PC-9 (cell line): Measurements from ENCODE around the gene VEZT. TPM values are rescaled to one million over a fixed set of nuclear protein-coding genes. Genes with fewer than 3 reads are reported as not detected.

Experiments used
- BruUV-seq: library from RNA; stranded (reverse); fragments of 400-500 nt; replicated peaks from 2 replicates; lab custom pipeline; 2021; lab: Mats Ljungman, UMichigan
- CTCF ChIA-PET: fragments of 300-600 bp; sonication (Branson Sonifier 250); formaldehyde crosslinking; loops from one replicate; lab custom pipeline; 2022; ENCODE audit warnings: antibody characterized with exemption; lab: Charles Lee
- POLR2A ChIA-PET: fragments of 300-600 bp; sonication (Branson Sonifier 250); formaldehyde crosslinking; loops from one replicate; lab custom pipeline; 2022; ENCODE audit warnings: antibody characterized with exemption; ENCODE audit not compliant: unreplicated experiment; lab: Charles Lee
- DNase-seq, 2 experiments: peaks; one replicate each; pipeline versions ENCODE4 v3.0.0 to v3.0.0-alpha.2; 2015 to 2022; ENCODE audit warnings: mixed read lengths in 1 of 2
- H2AFZ ChIP-seq: fragments of 200-600 bp; sonication (generic); 2 replicates; pipeline ENCODE4 v1.8.1; 2017; ENCODE audit warnings: antibody characterized with exemption
- H3F3A ChIP-seq: fragments of 200-600 bp; sonication (generic); 2 replicates; pipeline ENCODE4 v1.8.1; 2017; ENCODE audit warnings: antibody characterized with exemption, mild to moderate bottlenecking, low read depth; ENCODE audit not compliant: insufficient read depth
- H3K27ac ChIP-seq: fragments of 200-600 bp; sonication (generic); 2 replicates; pipeline ENCODE4 v1.6.1; 2016; ENCODE audit warnings: mixed run types
- H3K27me3 ChIP-seq: fragments of 200-600 bp; sonication (generic); 2 replicates; pipeline ENCODE4 v1.6.1; 2016; ENCODE audit warnings: low read depth, mixed run types; ENCODE audit not compliant: insufficient read depth
- H3K36me3 ChIP-seq: fragments of 200-600 bp; sonication (generic); 2 replicates; pipeline ENCODE4 v1.6.1; 2016; ENCODE audit warnings: low read depth, mixed run types
- H3K4me1 ChIP-seq: fragments of 200-600 bp; sonication (generic); replicated peaks from 2 replicates; pipeline ENCODE4 v1.6.1; 2016; ENCODE audit warnings: mixed run types; ENCODE audit not compliant: insufficient read depth
- H3K4me2 ChIP-seq: fragments of 200-600 bp; sonication (generic); 2 replicates; pipeline ENCODE4 v1.6.1; 2017; ENCODE audit warnings: mixed run types
- H3K4me3 ChIP-seq: fragments of 200-600 bp; sonication (generic); 2 replicates; pipeline ENCODE4 v1.6.1; 2016; ENCODE audit warnings: mixed run types
- H3K79me2 ChIP-seq: fragments of 200-600 bp; sonication (generic); 2 replicates; pipeline ENCODE4 v1.6.1; 2017; ENCODE audit warnings: low read depth, mixed run types
- H3K9me2 ChIP-seq: fragments of 200-600 bp; sonication (generic); 2 replicates; pipeline ENCODE4 v1.8.1; 2017; ENCODE audit warnings: mild to moderate bottlenecking; ENCODE audit not compliant: insufficient read depth
- H3K9me3 ChIP-seq: fragments of 200-600 bp; sonication (generic); 2 replicates; pipeline ENCODE4 v1.8.1; 2016; ENCODE audit warnings: low read depth; ENCODE audit not compliant: insufficient read depth
- H4K20me1 ChIP-seq: fragments of 200-600 bp; sonication (generic); 2 replicates; pipeline ENCODE4 v1.8.1; 2017; ENCODE audit not compliant: insufficient read depth
- CTCF ChIP-seq: fragments of 200-600 bp; sonication (generic); conservative IDR thresholded peaks from 2 replicates; pipeline ENCODE4 v1.6.1; 2017; ENCODE audit warnings: mixed run types, antibody characterized with exemption, mild to moderate bottlenecking, moderate library complexity
- EZH2 ChIP-seq: fragments of 200-600 bp; sonication (generic); IDR thresholded peaks from 2 replicates; pipeline ENCODE4 v1.8.0; 2017; ENCODE audit warnings: antibody characterized with exemption, low read depth
- intact Hi-C: fragments of 100-400 bp; cut with micrococcal nuclease; formaldehyde crosslinking; loops from one replicate; pipeline ENCODE4 v1.10.0; 2022; ENCODE audit not compliant: unreplicated experiment
- total RNA-seq: library from RNA; stranded (reverse); gene quantifications from 2 replicates; pipeline ENCODE4 v1.2.3, GENCODE V29; 2021

The VEZT gene
- total RNA-seq, 1 experiment from 2014 or later, result 46.8 TPM

DNA sequence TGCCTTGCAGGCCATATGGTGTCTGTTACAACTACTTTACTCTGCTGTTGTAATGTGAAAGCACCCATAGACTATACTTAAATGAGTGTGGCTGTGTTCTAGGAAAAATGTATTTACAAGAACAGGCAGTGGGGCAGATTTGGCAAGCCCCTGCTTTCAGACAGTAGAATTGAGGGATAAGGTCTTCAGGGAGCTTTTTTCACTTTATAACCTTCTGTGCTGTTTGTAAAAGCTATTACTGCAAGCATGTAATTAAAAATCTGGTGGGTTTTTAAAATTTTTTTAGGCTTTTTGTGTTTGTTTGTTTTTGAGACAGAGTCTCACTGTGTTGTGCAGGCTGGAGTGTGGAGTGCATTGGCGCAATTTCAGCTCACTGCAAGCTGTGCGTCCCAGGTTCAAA, 73.9 kb downstream of the VEZT start:
- Histone ChIP-seq H3K4me3 (no peak overlapping the region), H3K27me3 (no peaks in the 10 kb centered on the region), H4K20me1 (no peaks in the 10 kb centered on the region), H2AFZ (no peak overlapping the region), H3K4me1 (no peaks in the 10 kb centered on the region), H3K9me2 (no peaks in the 10 kb centered on the region), H3K4me2 (no peak overlapping the region), H3K36me3 (peaks cover 18% of the 10 kb centered on the region), H3K9me3 (no peaks in the 10 kb centered on the region), H3K27ac (no peak overlapping the region), H3K79me2 (no peaks in the 10 kb centered on the region), H3F3A (0 out of 2 replicates have a peak, but pooled peaks cover 4% of the 10 kb centered on the region)
- intact Hi-C loops, result no loop called here
- ChIA-PET POLR2A (no interaction called here), CTCF (no interaction called here)
- BruUV-seq, result no TSS peak
- no peak for DNase-seq
- TF ChIP-seq CTCF (no peak), EZH2 (no peak)

DNA sequence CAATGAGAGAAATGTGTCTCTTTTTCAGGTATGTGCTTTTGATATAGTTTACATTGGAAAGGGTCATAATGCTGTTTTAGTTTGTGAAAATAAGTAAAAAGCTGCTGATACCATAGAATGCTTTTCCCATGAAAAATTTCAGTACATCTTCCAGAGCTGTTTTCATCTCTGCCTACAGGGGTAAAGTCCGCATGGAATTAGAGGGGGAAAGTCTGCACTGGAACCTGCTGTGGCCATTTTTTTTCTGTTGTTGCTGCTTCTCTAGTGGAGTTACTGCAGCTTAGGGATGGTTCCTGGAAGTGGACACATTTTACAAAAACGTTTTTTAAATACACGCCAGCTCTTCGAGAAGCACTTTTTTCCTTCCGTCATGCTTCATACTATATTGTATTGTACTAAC, 81.3 kb downstream of the VEZT start:
- Histone ChIP-seq H3K4me3 (no peak overlapping the region), H2AFZ (no peak overlapping the region), H4K20me1 (no peaks in the 10 kb centered on the region), H3F3A (peaks cover 11% of the 10 kb centered on the region; the same call in 1 of the 2 replicates), H3K9me3 (no peaks in the 10 kb centered on the region), H3K9me2 (no peaks in the 10 kb centered on the region), H3K79me2 (no peaks in the 10 kb centered on the region), H3K36me3 (peaks cover 34% of the 10 kb centered on the region; the same call in 1 of the 2 replicates), H3K27ac (no peak overlapping the region), H3K4me2 (no peak overlapping the region), H3K27me3 (no peaks in the 10 kb centered on the region), H3K4me1 (peaks cover 14% of the 10 kb centered on the region)
- POLR2A ChIA-PET, result no interaction called here
- TF ChIP-seq EZH2, result no peak
- no peak for TF ChIP-seq CTCF
- no TSS peak for BruUV-seq
- intact Hi-C loops, result no loop called here
- CTCF ChIA-PET, result no interaction called here
- DNase-seq, result no peak

- Histone ChIP-seq H3K9me2 (no peaks in the 10 kb centered on the region), H2AFZ (no peak overlapping the region), H3K4me1 (peaks cover 26% of the 10 kb centered on the region), H3K36me3 (peaks cover 27% of the 10 kb centered on the region; the same call in 1 of the 2 replicates), H3K4me3 (no peak overlapping the region), H3F3A (peaks cover 19% of the 10 kb centered on the region; the same call in 1 of the 2 replicates), H3K27ac (no peak overlapping the region), H3K79me2 (no peaks in the 10 kb centered on the region), H3K4me2 (no peak overlapping the region), H4K20me1 (no peaks in the 10 kb centered on the region), H3K9me3 (no peaks in the 10 kb centered on the region), H3K27me3 (no peaks in the 10 kb centered on the region)
- ChIA-PET POLR2A (no interaction called here), CTCF (interaction anchor here (0.6 kb wide), 1 partner anchor 13 kb away, joined by 3 read pairs; no protein-coding TSS in a partner anchor)
- no peak for DNase-seq
- TF ChIP-seq EZH2, result no peak
- TF ChIP-seq CTCF, result no peak
- no TSS peak for BruUV-seq
- intact Hi-C loops, result no loop called here
These were observed 82.7 kb downstream of the VEZT start for GRCh38 chr12:95300286-95300685.
